Measurements from ENCODE around the gene MAPK13.

MAPK13 gene

GRCh38 chr6:36095497-36096391 lies 34.6 kb upstream of the MAPK13 start:
- TF ChIP-seq CTCF (IDR thresholded peaks at IDR 0.05; ENCODE audit: low read depth, low read length): no peak
- H3K4me3 ChIP-seq (replicated peaks in 1 of 2; ENCODE audit: low read depth in 2 of 2, low read length in 2 of 2): no peak overlapping the region
- DNase-seq (ENCODE audit: low read depth in 2 of 2): no peak

- DNase-seq (ENCODE audit: low read depth in 2 of 2): no peak
- no peak for TF ChIP-seq CTCF (IDR thresholded peaks at IDR 0.05; ENCODE audit: low read depth, low read length)
- no peak overlapping the region for H3K4me3 ChIP-seq (replicated peaks in 1 of 2; ENCODE audit: low read depth in 2 of 2, low read length in 2 of 2)
Observed at GRCh38 chr6:36098253-36098919, 31.9 kb upstream of the MAPK13 start.

- peak; percentile 22 to 51 for DNase-seq (ENCODE audit: low read depth in 2 of 2)
- no peak overlapping the region for H3K4me3 ChIP-seq (replicated peaks in 1 of 2; ENCODE audit: low read depth in 2 of 2, low read length in 2 of 2)
- TF ChIP-seq CTCF (IDR thresholded peaks at IDR 0.05; ENCODE audit: low read depth, low read length): no peak
Observed at GRCh38 chr6:36098920-36099647, 31.2 kb upstream of the MAPK13 start.

- peak in 1 of 2 donors; percentile 44 for DNase-seq (ENCODE audit: low read depth in 2 of 2)
- TF ChIP-seq CTCF (IDR thresholded peaks at IDR 0.05; ENCODE audit: low read depth, low read length): no peak
- no peak overlapping the region for H3K4me3 ChIP-seq (replicated peaks in 1 of 2; ENCODE audit: low read depth in 2 of 2, low read length in 2 of 2)
Observed at GRCh38 chr6:36099869-36100483, 30.3 kb upstream of the MAPK13 start.

GRCh38 chr6:36101691-36102090 lies 28.6 kb upstream of the MAPK13 start:
- TF ChIP-seq CTCF (IDR thresholded peaks at IDR 0.05; ENCODE audit: low read depth, low read length): no peak
- DNase-seq (ENCODE audit: low read depth in 2 of 2): no peak
- H3K4me3 ChIP-seq (replicated peaks in 1 of 2; ENCODE audit: low read depth in 2 of 2, low read length in 2 of 2): no peak overlapping the region

GRCh38 chr6:36102853-36103252 lies 27.5 kb upstream of the MAPK13 start:
- no peak for TF ChIP-seq CTCF (IDR thresholded peaks at IDR 0.05; ENCODE audit: low read depth, low read length)
- DNase-seq (ENCODE audit: low read depth in 2 of 2): no peak
- H3K4me3 ChIP-seq (replicated peaks in 1 of 2; ENCODE audit: low read depth in 2 of 2, low read length in 2 of 2): no peak overlapping the region

All from cardiac fibroblast (primary cell).